GM19372 (cell line): ENCODE measurements around the gene MRPL57.
"Not testable (repeated sequence)": the region's sequence is repeated elsewhere in the genome, so short reads cannot be mapped to it uniquely, and the experiment has no call there.

Experiments used
- ATAC-seq: cut with Tn5 transposase; IDR thresholded peaks from one replicate; pipeline ENCODE4 v1.9.1; 2021; ENCODE audit warnings: mild to moderate bottlenecking, low read depth, moderate library complexity; ENCODE audit not compliant: unreplicated experiment

The MRPL57 gene

GRCh38 chr13:21176215-21176981 lies at the start of gene MRPL57, which contains the start of gene SKA3:
Gene MRPL57 (plus strand): TSS chr13:21176658. CDS start chr13:21176917, 259 bp downstream.
Gene SKA3 (minus strand): TSS chr13:21176552. CDS start chr13:21176477, 75 bp downstream.
- peak; percentile 90 for ATAC-seq

- no peak for ATAC-seq
These were observed 46.3 kb upstream of the MRPL57 start for GRCh38 chr13:21130116-21130515.

GRCh38 chr13:21133077-21133476 lies 43.4 kb upstream of the MRPL57 start:
- ATAC-seq = no peak

GRCh38 chr13:21134475-21134874 lies 42.0 kb upstream of the MRPL57 start:
- no peak for ATAC-seq

- not testable (repeated sequence) for ATAC-seq
These were observed 40.6 kb upstream of the MRPL57 start for GRCh38 chr13:21135833-21136232.

- ATAC-seq = no peak
These were observed 38.8 kb upstream of the MRPL57 start for GRCh38 chr13:21137696-21138095.

- ATAC-seq = no peak
These were observed 37.9 kb upstream of the MRPL57 start for GRCh38 chr13:21138561-21138960.

- ATAC-seq = no peak
These were observed 37.1 kb upstream of the MRPL57 start for GRCh38 chr13:21139374-21139773.

GRCh38 chr13:21142766-21143165 lies 33.7 kb upstream of the MRPL57 start:
- ATAC-seq = no peak

GRCh38 chr13:21147827-21148226 lies 28.6 kb upstream of the MRPL57 start:
- no peak for ATAC-seq

- ATAC-seq = no peak
These were observed 27.8 kb upstream of the MRPL57 start for GRCh38 chr13:21148557-21149258.

GRCh38 chr13:21149568-21149967 lies 26.9 kb upstream of the MRPL57 start:
- ATAC-seq = no peak

- ATAC-seq = no peak
These were observed 26.4 kb upstream of the MRPL57 start for GRCh38 chr13:21150013-21150412.

- no peak for ATAC-seq
These were observed 24.1 kb upstream of the MRPL57 start for GRCh38 chr13:21152251-21152899.

- no peak for ATAC-seq
These were observed 11.8 kb upstream of the MRPL57 start for GRCh38 chr13:21164631-21165030.

- not testable (repeated sequence) for ATAC-seq
These were observed 10.9 kb upstream of the MRPL57 start for GRCh38 chr13:21165606-21166005.

GRCh38 chr13:21171420-21171819 lies 5.0 kb upstream of the MRPL57 start:
- no peak for ATAC-seq

- ATAC-seq = not testable (repeated sequence)
These were observed 2.7 kb upstream of the MRPL57 start for GRCh38 chr13:21173767-21174166.

- ATAC-seq = no peak
These were observed 723 bp upstream of the MRPL57 start for GRCh38 chr13:21175656-21176214.

GRCh38 chr13:21176982-21177284 lies 475 bp downstream of the MRPL57 start:
- peak; percentile 26 for ATAC-seq

- ATAC-seq = no peak
These were observed 5.2 kb downstream of the MRPL57 start for GRCh38 chr13:21181671-21182070.
